Mucosa of descending colon (tissue), 3 donors: ENCODE results near the gene APCDD1L. TPM values are rescaled to one million over a fixed set of nuclear protein-coding genes. Genes with fewer than 3 reads are reported as not detected.

Experiments used
- ATAC-seq: fragments of 200-7000 bp; cut with Tn5 transposase; one replicate; pipeline ENCODE4 v1.9.1; 2020; ENCODE audit warnings: mild to moderate bottlenecking, moderate library complexity
- DNase-seq, 3 donors: peaks; one replicate each; pipeline ENCODE4 v3.0.0-alpha.2; 2020
- H3K36me3 ChIP-seq: fragments of 200-600 bp; one replicate; pipeline ENCODE4 v1.8.0; 2021; ENCODE audit warnings: low read depth, mild to moderate bottlenecking
- H3K4me1 ChIP-seq: fragments of 200-600 bp; one replicate; pipeline ENCODE4 v1.8.0; 2021; ENCODE audit warnings: low read depth, mild to moderate bottlenecking
- H3K4me3 ChIP-seq: fragments of 200-600 bp; one replicate; pipeline ENCODE4 v1.8.0; 2021; ENCODE audit warnings: mild to moderate bottlenecking
- H3K9me3 ChIP-seq: fragments of 200-600 bp; one replicate; pipeline ENCODE4 v1.8.0; 2021; ENCODE audit warnings: mild to moderate bottlenecking
- CTCF ChIP-seq: fragments of 200-600 bp; IDR thresholded peaks from one replicate; pipeline ENCODE4 v1.8.0; 2022; ENCODE audit warnings: antibody characterized with exemption, mild to moderate bottlenecking
- intact Hi-C, 2 donors: fragments of 100-400 bp; cut with DNase I in 1 of 2; cut with micrococcal nuclease in 1 of 2; formaldehyde crosslinking; loops; one replicate each; pipeline versions ENCODE4 v1.11.0 to v1.11.1; 2022; cut with DNase I, micrococcal nuclease
- total RNA-seq, 3 donors: library from RNA; stranded (reverse); fragmentation: NEBNext Ultra II Directional in 2 of 3; extraction: Animal tissue kit (Norgen Biotek cat#: 25700) in 2 of 3; gene quantifications; one replicate each; pipeline versions ENCODE4 v1.2.1 to v1.2.4, GENCODE V29; 2021 to 2023
- donor health status: DM: no; HTN: no; CAD: no; lungs with moderate emphysema.
- donor health status: DM: no; HTN: no; CAD: no.
- donor health status: DM: no; HTN: yes; CAD: no.

APCDD1L gene
- total RNA-seq, 3 donors from 2014 or later = 0.23 to 0.57 (median 0.29) TPM

- TF ChIP-seq CTCF = no peak
- no peak for DNase-seq
- no peak for ATAC-seq
- intact Hi-C loops = no loop called here
- H3K9me3 ChIP-seq = peaks cover 12% of the 10 kb centered on the region
- H3K36me3 ChIP-seq = no peaks in the 10 kb centered on the region
- no peaks in the 10 kb centered on the region for H3K4me1 ChIP-seq
- H3K4me3 ChIP-seq = no peak overlapping the region
Observed at GRCh38 chr20:58500256-58500655, 14.9 kb downstream of the APCDD1L start.

- TF ChIP-seq CTCF = no peak
- Histone ChIP-seq H3K36me3 (no peaks in the 10 kb centered on the region), H3K9me3 (no peaks in the 10 kb centered on the region), H3K4me1 (no peaks in the 10 kb centered on the region), H3K4me3 (no peak overlapping the region)
- DNase-seq = peak in 1 of 3 donors; percentile 10
- ATAC-seq = peak; percentile 62
- intact Hi-C loops = no loop called here
Observed at GRCh38 chr20:58498470-58499068, 16.6 kb downstream of the APCDD1L start.

- DNase-seq (no peak), ATAC-seq (no peak)
- intact Hi-C loops = no loop called here
- Histone ChIP-seq H3K4me1 (no peaks in the 10 kb centered on the region), H3K9me3 (no peaks in the 10 kb centered on the region), H3K4me3 (no peak overlapping the region), H3K36me3 (no peaks in the 10 kb centered on the region)
- TF ChIP-seq CTCF = no peak
Observed at GRCh38 chr20:58497724-58498469, 17.3 kb downstream of the APCDD1L start.

- TF ChIP-seq CTCF = no peak
- ATAC-seq (no peak), DNase-seq (no peak)
- H3K9me3 ChIP-seq = no peaks in the 10 kb centered on the region
- no peak overlapping the region for H3K4me3 ChIP-seq
- no peaks in the 10 kb centered on the region for H3K4me1 ChIP-seq
- intact Hi-C loops = no loop called here
- H3K36me3 ChIP-seq = no peaks in the 10 kb centered on the region
Observed at GRCh38 chr20:58497076-58497641, 18.0 kb downstream of the APCDD1L start.

GRCh38 chr20:58496429-58496769, 18.8 kb downstream of the APCDD1L start:
- no peaks in the 10 kb centered on the region for H3K9me3 ChIP-seq
- ATAC-seq (no peak), DNase-seq (no peak)
- TF ChIP-seq CTCF = no peak
- intact Hi-C loops = no loop called here
- H3K4me1 ChIP-seq = no peaks in the 10 kb centered on the region
- H3K4me3 ChIP-seq = no peak overlapping the region
- H3K36me3 ChIP-seq = no peaks in the 10 kb centered on the region
